GM19397 (cell line): ENCODE data around the gene SENP7.
"Not testable (repeated sequence)": the region's sequence is repeated elsewhere in the genome, so short reads cannot be mapped to it uniquely, and the experiment has no call there.

Experiments used
- ATAC-seq: cut with Tn5 transposase; IDR thresholded peaks from one replicate; pipeline ENCODE4 v1.9.1; 2021; ENCODE audit warnings: mild to moderate bottlenecking, moderate library complexity; ENCODE audit not compliant: unreplicated experiment

The SENP7 gene

DNA sequence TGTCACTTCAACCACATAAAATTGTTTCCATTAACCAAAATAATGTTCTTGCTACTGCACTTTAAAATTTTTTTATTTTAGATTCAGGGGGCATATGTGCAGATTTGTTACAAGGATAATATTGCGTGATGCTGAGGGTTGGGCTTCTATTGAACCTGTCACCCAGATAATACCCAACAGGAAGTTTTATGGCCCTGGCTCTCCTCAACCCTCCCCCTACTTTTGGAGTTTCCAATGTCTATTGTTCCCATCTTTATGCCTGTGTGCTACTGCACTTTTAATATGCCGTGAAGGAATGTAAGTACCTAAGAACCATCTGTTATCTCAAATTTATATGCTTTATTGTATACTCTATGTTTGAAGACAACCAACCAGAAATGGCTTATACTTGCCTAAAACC lies 150.6 kb downstream of the SENP7 start:
- ATAC-seq, result no peak

DNA sequence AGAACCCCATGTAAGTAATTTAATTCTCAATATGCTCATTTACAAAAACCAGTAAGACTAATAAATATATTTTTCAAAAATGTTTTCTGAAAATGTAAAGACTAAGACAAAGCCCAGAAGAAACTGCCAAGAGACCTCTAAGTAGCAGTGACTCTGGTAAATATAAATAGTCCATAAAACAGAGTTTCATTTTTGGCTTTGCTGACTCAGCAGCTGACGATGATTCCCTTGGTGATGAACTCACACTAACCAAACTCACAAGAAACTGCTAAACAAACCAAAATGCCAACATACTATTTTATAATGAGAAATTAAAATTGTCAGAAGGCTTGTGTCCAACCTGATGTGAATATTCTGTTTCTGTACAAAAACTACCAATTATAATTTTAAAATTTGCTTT lies 161.2 kb downstream of the SENP7 start:
- ATAC-seq, result no peak

- ATAC-seq, result no peak
Measured at GRCh38 chr3:101340591-101340990, 172.4 kb downstream of the SENP7 start.

- no peak for ATAC-seq
Measured at GRCh38 chr3:101333883-101334282, 179.1 kb downstream of the SENP7 start.

DNA sequence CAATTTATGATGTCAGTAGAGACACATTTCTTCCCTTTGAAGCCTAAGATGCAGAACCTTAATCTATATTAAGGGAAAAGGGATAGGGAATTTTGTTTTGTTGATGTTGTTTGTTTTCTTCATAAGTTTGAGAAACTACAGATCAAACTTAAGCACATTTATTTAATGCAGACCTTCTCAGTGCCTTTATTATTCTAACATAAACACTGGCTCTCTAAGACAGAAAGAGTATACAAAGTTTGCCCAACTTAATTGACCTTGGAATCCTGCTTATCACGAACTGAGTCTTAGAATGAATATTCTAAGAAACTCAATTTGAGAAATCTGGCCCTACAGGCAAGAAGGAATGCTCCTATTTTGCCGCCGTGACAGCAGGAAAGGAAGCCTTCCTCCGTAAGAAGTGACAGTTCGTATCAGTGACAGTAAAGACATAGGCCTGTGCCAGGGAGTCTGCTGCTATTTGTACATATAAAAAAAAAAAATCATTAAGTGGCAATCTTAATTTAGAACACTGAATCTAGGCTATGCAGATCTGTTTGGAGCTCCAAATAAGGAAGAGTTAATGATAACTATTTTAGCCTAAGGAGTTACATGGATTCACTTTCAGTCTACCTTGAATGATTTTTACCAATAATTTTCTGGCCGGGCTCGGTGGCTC lies 183.9 kb downstream of the SENP7 start:
- ATAC-seq, result no peak

GRCh38 chr3:101325393-101326134 lies 187.4 kb downstream of the SENP7 start:
- no peak for ATAC-seq

DNA sequence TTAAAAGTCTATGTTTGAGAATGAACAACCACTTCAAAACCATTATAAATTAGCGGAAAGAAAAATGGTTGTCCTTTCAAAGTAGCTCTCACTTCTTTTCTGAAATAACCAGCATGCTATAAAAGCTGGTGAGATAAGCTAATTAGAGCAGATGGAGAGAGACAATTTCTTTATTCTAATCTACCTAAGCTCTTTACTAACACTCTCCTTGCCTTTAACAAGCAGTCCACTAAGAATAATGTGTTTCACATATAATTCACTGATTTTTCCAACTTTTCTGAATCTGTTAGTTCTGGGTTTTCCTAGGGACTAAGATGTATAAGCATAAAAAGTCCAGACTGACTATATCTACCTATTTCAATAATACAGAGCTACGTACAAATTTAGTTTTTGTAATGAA lies 192.5 kb downstream of the SENP7 start, which contains the start of gene IMPG2:
IMPG2 (minus strand) TSS at position 101 of the 400 bp plus-strand sequence. CDS start 203 bp downstream, outside the sequence.
- ATAC-seq, result no peak

DNA sequence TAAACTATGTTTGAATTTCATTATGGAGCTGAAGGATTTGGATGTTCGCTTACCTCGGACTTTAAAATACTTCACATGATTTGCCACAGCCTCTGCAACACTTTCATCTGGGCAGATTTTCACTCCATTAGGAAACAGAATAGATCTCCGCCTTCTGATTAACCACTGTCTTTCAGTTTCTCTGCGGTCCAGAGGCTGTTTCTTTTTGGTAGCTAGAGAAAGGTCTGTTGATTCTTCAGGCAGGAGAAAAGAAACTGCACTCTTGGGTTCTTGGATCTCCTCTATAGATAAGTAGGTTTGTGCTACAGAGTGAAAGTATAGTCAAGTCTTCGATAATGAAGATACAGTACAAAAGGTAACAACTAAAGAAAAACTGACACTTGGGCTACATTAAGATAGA lies 193.5 kb downstream of the SENP7 start:
- no peak for ATAC-seq

GRCh38 chr3:101312545-101312944 lies 200.5 kb downstream of the SENP7 start:
- ATAC-seq, result no peak

DNA sequence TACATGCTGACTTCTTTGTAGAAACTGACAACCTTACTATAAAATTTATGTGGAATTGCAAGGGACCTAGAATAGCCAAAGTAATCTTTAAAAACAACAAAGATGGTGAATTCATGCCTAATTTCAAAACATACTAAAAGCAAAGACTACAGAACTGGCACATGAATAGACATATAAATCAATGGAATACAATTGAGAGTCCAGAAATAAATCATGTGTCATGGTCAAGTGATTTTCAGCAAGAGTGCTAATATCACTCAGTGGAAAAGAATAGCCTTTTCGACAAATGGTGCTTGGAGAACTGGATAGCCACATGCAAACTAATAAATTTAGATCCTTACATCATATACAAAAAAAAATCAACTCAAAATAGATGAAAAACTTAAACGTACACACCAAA lies 201.3 kb downstream of the SENP7 start:
- no peak for ATAC-seq

DNA sequence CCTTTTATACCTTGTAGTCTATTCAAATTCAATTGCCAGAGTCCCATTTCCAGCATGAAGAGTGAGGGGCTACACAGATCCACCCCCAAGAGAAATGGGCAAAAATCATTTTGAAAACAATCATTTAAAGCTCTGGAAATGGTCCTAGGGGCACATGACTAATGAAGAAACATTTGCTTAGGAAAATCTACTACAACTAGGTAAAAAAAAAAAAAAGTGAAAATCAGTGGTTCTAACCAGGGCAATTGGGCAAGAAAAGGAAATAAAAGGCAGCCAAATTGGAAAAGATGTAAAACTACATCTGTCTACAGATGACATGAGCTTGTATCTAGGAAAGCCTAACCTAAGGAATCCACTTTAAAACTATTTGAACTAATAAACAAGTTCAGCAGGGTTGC lies 202.0 kb downstream of the SENP7 start:
- ATAC-seq, result no peak

DNA sequence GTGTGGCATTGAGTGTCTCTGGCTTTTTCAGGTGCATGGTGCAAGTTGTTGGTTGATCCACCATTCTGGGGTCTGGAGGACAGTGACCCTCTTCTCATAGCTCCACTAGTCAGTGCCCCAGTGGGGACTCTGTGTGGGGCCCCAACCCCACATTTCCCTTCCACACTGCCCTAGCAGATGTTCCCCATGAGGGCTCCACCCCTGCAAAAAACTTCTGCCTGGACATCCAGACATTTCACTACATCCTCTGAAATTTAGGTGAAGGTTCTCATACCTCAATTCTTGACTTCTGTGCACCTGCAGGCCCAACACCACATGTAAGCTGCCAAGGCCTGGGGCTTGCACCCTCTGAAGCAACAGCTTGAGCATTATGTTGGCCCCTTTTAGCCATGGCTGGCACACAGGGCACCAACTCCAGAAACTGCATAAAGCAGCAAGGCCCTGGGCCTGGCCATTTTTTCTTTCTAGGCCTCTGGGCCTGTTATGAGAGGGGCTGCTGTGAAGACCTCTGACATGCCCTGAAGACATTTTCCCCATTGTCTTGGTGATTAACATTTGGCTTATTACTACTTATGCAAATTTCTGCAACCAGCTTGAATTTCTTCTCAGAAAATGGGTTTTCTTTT lies 204.8 kb downstream of the SENP7 start:
- not testable (repeated sequence) for ATAC-seq

DNA sequence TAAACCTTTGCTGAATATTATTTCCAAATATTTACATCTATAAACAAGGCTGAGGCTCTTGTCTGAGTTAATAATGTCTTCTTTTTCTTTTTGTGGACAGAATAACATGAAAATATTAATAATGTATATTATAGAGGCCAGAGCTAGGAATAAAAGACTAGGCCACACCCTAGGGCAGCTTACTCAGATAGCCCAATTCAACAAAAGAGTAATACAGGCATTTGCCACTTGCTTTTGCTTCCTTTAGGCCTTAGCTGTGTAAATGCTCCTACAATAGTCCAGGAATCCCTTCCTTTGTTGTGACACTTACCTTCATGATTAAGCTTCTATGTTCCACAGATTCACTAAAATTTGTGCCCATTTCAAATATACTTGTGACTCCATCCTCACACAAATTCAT lies 209.2 kb downstream of the SENP7 start:
- ATAC-seq, result no peak

- no peak for ATAC-seq
Measured at GRCh38 chr3:101303089-101303731, 209.8 kb downstream of the SENP7 start.

DNA sequence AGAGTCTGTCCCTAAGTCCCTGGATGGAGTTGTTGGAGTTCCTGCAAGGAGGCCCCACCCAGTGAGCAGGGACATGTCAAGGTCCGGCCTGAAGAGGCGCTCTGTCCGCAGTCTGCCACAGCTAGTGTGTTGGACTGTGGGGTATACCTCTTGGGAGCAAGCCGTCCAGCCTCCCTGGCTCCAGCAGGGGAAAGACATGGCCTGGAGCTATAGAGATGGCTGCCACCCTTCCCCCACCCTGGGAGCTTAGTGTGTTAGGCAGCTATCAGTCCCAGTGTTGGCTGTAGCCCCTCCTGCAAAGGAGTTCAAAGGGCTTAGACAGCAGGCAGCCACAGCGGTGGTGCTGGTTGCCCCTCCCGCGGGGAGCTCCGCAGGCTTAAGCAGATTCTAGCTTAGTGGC lies 212.9 kb downstream of the SENP7 start:
- ATAC-seq, result no peak

DNA sequence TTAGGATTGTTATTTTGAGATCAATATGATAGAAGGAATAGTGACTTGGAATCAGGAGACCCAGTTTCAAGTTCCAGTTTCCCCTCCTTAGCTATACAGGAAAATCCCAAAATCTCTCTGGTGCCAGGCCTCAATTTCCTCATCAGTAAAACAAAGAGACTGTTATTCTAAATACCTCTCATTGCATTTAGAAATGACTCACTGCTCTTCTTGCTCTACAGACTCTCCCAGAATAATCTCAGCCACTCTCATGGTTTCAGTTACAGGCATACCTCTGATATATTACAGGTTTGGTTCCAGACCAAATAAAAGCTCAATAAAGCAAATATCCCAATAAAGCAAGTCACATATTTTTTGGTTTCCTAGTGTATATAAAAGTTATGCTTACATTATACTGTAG lies 221.0 kb downstream of the SENP7 start:
- ATAC-seq, result no peak

- ATAC-seq, result no peak
Measured at GRCh38 chr3:101288294-101288693, 224.7 kb downstream of the SENP7 start.

DNA sequence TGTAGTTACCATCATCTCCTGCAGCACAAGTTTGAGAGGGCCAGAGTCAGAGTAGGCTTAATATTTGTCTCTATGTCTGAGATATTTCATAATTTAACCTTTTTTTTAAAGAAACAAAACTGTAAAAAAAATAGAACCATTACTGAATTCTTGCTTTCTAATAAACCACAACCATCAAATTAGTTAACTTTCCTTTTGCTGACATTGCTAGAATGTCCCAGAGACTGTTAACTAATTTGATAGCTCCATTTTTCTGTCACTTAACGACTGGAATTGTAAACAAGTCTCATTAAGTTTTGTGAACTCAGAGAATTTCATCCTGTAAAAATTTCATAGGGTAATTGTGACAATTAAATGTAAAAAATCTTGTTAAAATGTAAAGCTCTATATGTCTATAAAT lies 228.3 kb downstream of the SENP7 start:
- no peak for ATAC-seq

DNA sequence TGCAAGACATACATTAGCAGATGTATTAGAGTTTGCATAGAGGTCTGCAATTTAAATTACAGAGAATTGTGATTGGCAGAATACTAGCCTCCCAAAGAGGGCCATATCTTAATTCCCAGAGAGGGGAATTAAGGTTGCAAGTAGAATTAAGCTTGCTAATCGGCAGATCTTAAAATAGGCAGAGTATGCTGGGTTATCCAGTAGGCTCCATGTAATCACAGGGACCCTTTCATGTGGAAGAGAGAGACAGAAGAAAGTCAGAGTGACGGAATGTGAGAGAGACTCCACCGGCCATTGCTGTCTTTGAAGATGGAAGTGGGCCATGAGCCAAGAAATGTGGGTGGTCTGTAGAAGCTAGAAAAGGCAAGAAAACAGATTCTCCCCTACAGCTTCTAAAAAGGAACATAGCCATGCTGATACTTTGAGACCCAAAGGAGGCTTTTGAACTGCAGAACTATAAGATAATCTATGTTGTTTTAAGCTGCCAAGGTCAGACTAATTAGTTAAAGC lies 231.4 kb downstream of the SENP7 start:
- no peak for ATAC-seq

- no peak for ATAC-seq
Measured at GRCh38 chr3:101279765-101280385, 233.1 kb downstream of the SENP7 start.

DNA sequence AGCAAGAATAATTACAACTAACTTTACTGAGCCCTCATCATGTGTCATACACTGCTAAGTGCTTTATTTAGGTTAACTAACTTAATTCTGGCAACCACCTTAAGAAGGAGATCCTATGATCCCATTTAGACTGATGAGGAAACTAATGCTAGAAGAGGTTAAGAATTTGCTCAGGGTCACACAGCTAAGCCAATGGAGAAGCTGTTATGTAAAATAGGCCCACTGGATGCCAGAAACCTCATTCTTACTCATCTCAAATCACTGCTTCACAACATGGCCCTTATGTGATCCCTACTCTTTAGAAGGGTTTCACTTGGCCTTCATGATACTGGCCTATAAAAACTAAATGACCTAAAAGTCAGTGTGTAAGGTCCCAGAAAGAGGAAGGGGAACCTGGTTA lies 233.8 kb downstream of the SENP7 start:
- no peak for ATAC-seq
